HCT116 (cell line): ENCODE data around the gene CASZ1.

ENCODE experiments used
- CTCF ChIP-seq, 3 experiments: fragments of 200-600 bp in 1 of 3; sonication (generic) in 1 of 3; IDR thresholded peaks in 2 of 3; conservative IDR thresholded peaks in 1 of 3; 2 replicates each; pipeline ENCODE4 v1.5.1; 2012 to 2017; ENCODE audit warnings: low read depth in 2 of 3, low read length in 2 of 3, antibody characterized with exemption in 1 of 3, borderline replicate concordance in 1 of 3, control low read depth in 1 of 3, mild to moderate bottlenecking in 1 of 3, mixed read lengths in 1 of 3, mixed run types in 1 of 3, moderate library complexity in 1 of 3; ENCODE audit not compliant: insufficient read depth in 1 of 3
- EGR1 ChIP-seq: IDR thresholded peaks from 2 replicates; pipeline ENCODE4 v1.6.1; 2012; ENCODE audit warnings: low read depth
- MAX ChIP-seq: IDR thresholded peaks from 2 replicates; pipeline ENCODE4 v1.6.1; 2012
- POLR2AphosphoS5 ChIP-seq: IDR thresholded peaks from 2 replicates; pipeline ENCODE4 v1.6.1; 2011; ENCODE audit warnings: mild to moderate bottlenecking, low read depth, low read length, moderate library complexity
- REST ChIP-seq: IDR thresholded peaks from 2 replicates; pipeline ENCODE4 v1.6.1; 2012; ENCODE audit warnings: low read depth
- SRF ChIP-seq: IDR thresholded peaks from 2 replicates; pipeline ENCODE4 v1.6.1; 2012; ENCODE audit warnings: low read depth

- TF ChIP-seq CTCF (IDR thresholded peaks at IDR 0.05 in 2 of 3, conservative IDR thresholded peaks at IDR 0.05 in 1 of 3; ENCODE audit: borderline replicate concordance in 1 of 3, insufficient read depth in 1 of 3, low read depth in 2 of 3, low read length in 2 of 3) (no peak), EGR1 (no peak), SRF (no peak), POLR2AphosphoS5 (no peak), MAX (no peak), REST (no peak)
Measured at GRCh38 chr1:10628685-10629084, 167.8 kb downstream of the CASZ1 start.
